Activated T-cell treated with anti-CD3 and anti-CD28 coated beads for 1 hour (primary cell): ENCODE measurements around the gene INSC.
A peak's percentile ranks its signal among the peaks of the same experiment; 100 is the strongest.

Experiments used
- DNase-seq: peaks from one replicate; pipeline ENCODE4 v3.0.0-alpha.2; 2020; ENCODE audit warnings: low read depth

INSC gene

GRCh38 chr11:15185021-15185420 lies 70.3 kb downstream of the INSC start:
- DNase-seq: no peak

GRCh38 chr11:15186146-15186545 lies 71.4 kb downstream of the INSC start:
- DNase-seq: no peak

- DNase-seq: no peak
These were observed 74.5 kb downstream of the INSC start for GRCh38 chr11:15189189-15189588.

- no peak for DNase-seq
These were observed 75.1 kb downstream of the INSC start for GRCh38 chr11:15189641-15190365.

- no peak for DNase-seq
These were observed 75.9 kb downstream of the INSC start for GRCh38 chr11:15190611-15191010.

- no peak for DNase-seq
These were observed 77.4 kb downstream of the INSC start for GRCh38 chr11:15192005-15192556.

GRCh38 chr11:15194671-15195415 lies 80.1 kb downstream of the INSC start:
- no peak for DNase-seq

- no peak for DNase-seq
These were observed 80.9 kb downstream of the INSC start for GRCh38 chr11:15195454-15196200.

GRCh38 chr11:15196704-15197103 lies 82.0 kb downstream of the INSC start:
- DNase-seq: no peak

- DNase-seq: no peak
These were observed 83.0 kb downstream of the INSC start for GRCh38 chr11:15197696-15198095.

GRCh38 chr11:15198284-15198683 lies 83.6 kb downstream of the INSC start:
- no peak for DNase-seq

- no peak for DNase-seq
These were observed 85.0 kb downstream of the INSC start for GRCh38 chr11:15199693-15200092.

GRCh38 chr11:15200696-15201095 lies 86.0 kb downstream of the INSC start:
- DNase-seq: no peak

GRCh38 chr11:15201586-15201985 lies 86.9 kb downstream of the INSC start:
- DNase-seq: no peak

- no peak for DNase-seq
These were observed 87.9 kb downstream of the INSC start for GRCh38 chr11:15202626-15203025.

- DNase-seq: no peak
These were observed 90.0 kb downstream of the INSC start for GRCh38 chr11:15204711-15205110.

- no peak for DNase-seq
These were observed 92.1 kb downstream of the INSC start for GRCh38 chr11:15206791-15207190.

- DNase-seq: peak; percentile 65
These were observed 93.9 kb downstream of the INSC start for GRCh38 chr11:15208378-15209222.

- DNase-seq: no peak
These were observed 98.2 kb downstream of the INSC start for GRCh38 chr11:15212876-15213275.

- no peak for DNase-seq
These were observed 98.9 kb downstream of the INSC start for GRCh38 chr11:15213471-15214231.

- DNase-seq: no peak
These were observed 100.3 kb downstream of the INSC start for GRCh38 chr11:15215005-15215404.
